HG02981 (cell line): ENCODE results near the gene MRC2.
A peak's percentile ranks its signal among the peaks of the same experiment; 100 is the strongest.

Source experiments
- ATAC-seq: cut with Tn5 transposase; IDR thresholded peaks from one replicate; pipeline ENCODE4 v1.9.1; 2021; ENCODE audit warnings: mild to moderate bottlenecking, moderate library complexity; ENCODE audit not compliant: unreplicated experiment

MRC2 gene

GRCh38 chr17:62631086-62631935 is 3.8 kb downstream of the MRC2 start:
- no peak for ATAC-seq

- ATAC-seq, result no peak
Measured at GRCh38 chr17:62631936-62632924, 4.8 kb downstream of the MRC2 start.

GRCh38 chr17:62637809-62638208 is 10.3 kb downstream of the MRC2 start:
- no peak for ATAC-seq

- no peak for ATAC-seq
Measured at GRCh38 chr17:62641153-62641552, 13.7 kb downstream of the MRC2 start.

- no peak for ATAC-seq
Measured at GRCh38 chr17:62641951-62642350, 14.5 kb downstream of the MRC2 start.

- no peak for ATAC-seq
Measured at GRCh38 chr17:62643496-62643895, 16.0 kb downstream of the MRC2 start.

GRCh38 chr17:62644487-62645173 is 17.2 kb downstream of the MRC2 start:
- ATAC-seq, result no peak

- ATAC-seq, result no peak
Measured at GRCh38 chr17:62648251-62648955, 20.9 kb downstream of the MRC2 start.

GRCh38 chr17:62648956-62649294 is 21.5 kb downstream of the MRC2 start:
- no peak for ATAC-seq

- no peak for ATAC-seq
Measured at GRCh38 chr17:62649570-62649969, 22.1 kb downstream of the MRC2 start.

GRCh38 chr17:62650587-62650986 is 23.1 kb downstream of the MRC2 start:
- ATAC-seq, result no peak

- ATAC-seq, result no peak
Measured at GRCh38 chr17:62652251-62653001, 25.0 kb downstream of the MRC2 start.

GRCh38 chr17:62653002-62653825 is 25.7 kb downstream of the MRC2 start:
- ATAC-seq, result peak; percentile 89

- no peak for ATAC-seq
Measured at GRCh38 chr17:62653826-62654761, 26.6 kb downstream of the MRC2 start.

GRCh38 chr17:62655656-62656055 is 28.2 kb downstream of the MRC2 start:
- ATAC-seq, result no peak

- no peak for ATAC-seq
Measured at GRCh38 chr17:62656446-62656845, 29.0 kb downstream of the MRC2 start.

GRCh38 chr17:62657145-62657665 is 29.7 kb downstream of the MRC2 start:
- ATAC-seq, result no peak

GRCh38 chr17:62657690-62658089 is 30.2 kb downstream of the MRC2 start:
- no peak for ATAC-seq
